MM.1S (cell line): Measurements from ENCODE around the gene PSMB2.

Source experiments
- DNase-seq: peaks from one replicate; pipeline ENCODE4 v3.0.0-alpha.2; 2015
- H2AFZ ChIP-seq: fragments of 300-600 bp; sonication (generic); 2 replicates; pipeline ENCODE4 v1.6.0; 2016; ENCODE audit warnings: antibody characterized with exemption, low read length
- H3F3A ChIP-seq: fragments of 300-600 bp; sonication (generic); 2 replicates; pipeline ENCODE4 v1.6.1; 2016; ENCODE audit warnings: mild to moderate bottlenecking, antibody characterized with exemption, low read length, moderate library complexity, mixed read lengths; ENCODE audit not compliant: insufficient read depth
- H3K27ac ChIP-seq: fragments of 300-600 bp; sonication (generic); 2 replicates; pipeline ENCODE4 v1.5.1; 2016; ENCODE audit warnings: mild to moderate bottlenecking, low read length
- H3K27me3 ChIP-seq: fragments of 300-600 bp; sonication (generic); replicated peaks from 2 replicates; pipeline ENCODE4 v1.6.0; 2016; ENCODE audit warnings: low read length; ENCODE audit not compliant: insufficient read depth
- H3K36me3 ChIP-seq: fragments of 300-600 bp; sonication (generic); replicated peaks from 2 replicates; pipeline ENCODE4 v1.6.1; 2016; ENCODE audit warnings: mild to moderate bottlenecking, low read length, mixed read lengths; ENCODE audit not compliant: insufficient read depth
- H3K4me1 ChIP-seq: fragments of 300-600 bp; sonication (generic); 2 replicates; pipeline ENCODE4 v1.6.1; 2016; ENCODE audit warnings: low read length, mixed read lengths
- H3K4me2 ChIP-seq: fragments of 300-600 bp; sonication (generic); 2 replicates; pipeline ENCODE4 v1.6.0; 2016; ENCODE audit warnings: low read depth, low read length
- H3K4me3 ChIP-seq: fragments of 300-600 bp; sonication (generic); 2 replicates; pipeline ENCODE4 v1.5.1; 2016; ENCODE audit warnings: low read length, mixed read lengths
- H3K79me2 ChIP-seq: fragments of 300-600 bp; sonication (generic); 2 replicates; pipeline ENCODE4 v1.6.1; 2016; ENCODE audit warnings: mixed run types, low read length, mixed read lengths
- H3K9ac ChIP-seq: fragments of 300-600 bp; sonication (generic); 2 replicates; pipeline ENCODE4 v1.6.1; 2016; ENCODE audit warnings: low read length, mixed read lengths
- H3K9me2 ChIP-seq: fragments of 300-600 bp; sonication (generic); replicated peaks from 2 replicates; pipeline ENCODE4 v1.6.1; 2016; ENCODE audit warnings: mild to moderate bottlenecking, low read length, mixed read lengths; ENCODE audit not compliant: insufficient read depth
- H3K9me3 ChIP-seq: fragments of 300-600 bp; sonication (generic); replicated peaks from 2 replicates; pipeline ENCODE4 v1.6.1; 2016; ENCODE audit warnings: mild to moderate bottlenecking, low read length, mixed read lengths; ENCODE audit not compliant: insufficient read depth
- H4K20me1 ChIP-seq: fragments of 300-600 bp; sonication (generic); 2 replicates; pipeline ENCODE4 v1.6.1; 2016; ENCODE audit warnings: mild to moderate bottlenecking, low read length, moderate library complexity, mixed read lengths; ENCODE audit not compliant: insufficient read depth
- EZH2 ChIP-seq: fragments of 300-600 bp; sonication (generic); optimal IDR thresholded peaks from 2 replicates; pipeline ENCODE3; 2017; ENCODE audit warnings: low read depth, mild to moderate bottlenecking, antibody characterized with exemption, low read length, mixed read lengths
- EZH2phosphoT487 ChIP-seq: fragments of 300-600 bp; sonication (generic); IDR thresholded peaks from 2 replicates; pipeline ENCODE4 v1.6.1; 2018; ENCODE audit warnings: antibody characterized with exemption, low read length
- TF ChIP-seq, protein P1 (sequence below): fragments of 300-600 bp; sonication (generic); IDR thresholded peaks from 2 replicates; pipeline ENCODE4 v1.5.1; 2016; ENCODE audit warnings: antibody characterized with exemption, low read length, mixed read lengths

PSMB2 gene

DNA sequence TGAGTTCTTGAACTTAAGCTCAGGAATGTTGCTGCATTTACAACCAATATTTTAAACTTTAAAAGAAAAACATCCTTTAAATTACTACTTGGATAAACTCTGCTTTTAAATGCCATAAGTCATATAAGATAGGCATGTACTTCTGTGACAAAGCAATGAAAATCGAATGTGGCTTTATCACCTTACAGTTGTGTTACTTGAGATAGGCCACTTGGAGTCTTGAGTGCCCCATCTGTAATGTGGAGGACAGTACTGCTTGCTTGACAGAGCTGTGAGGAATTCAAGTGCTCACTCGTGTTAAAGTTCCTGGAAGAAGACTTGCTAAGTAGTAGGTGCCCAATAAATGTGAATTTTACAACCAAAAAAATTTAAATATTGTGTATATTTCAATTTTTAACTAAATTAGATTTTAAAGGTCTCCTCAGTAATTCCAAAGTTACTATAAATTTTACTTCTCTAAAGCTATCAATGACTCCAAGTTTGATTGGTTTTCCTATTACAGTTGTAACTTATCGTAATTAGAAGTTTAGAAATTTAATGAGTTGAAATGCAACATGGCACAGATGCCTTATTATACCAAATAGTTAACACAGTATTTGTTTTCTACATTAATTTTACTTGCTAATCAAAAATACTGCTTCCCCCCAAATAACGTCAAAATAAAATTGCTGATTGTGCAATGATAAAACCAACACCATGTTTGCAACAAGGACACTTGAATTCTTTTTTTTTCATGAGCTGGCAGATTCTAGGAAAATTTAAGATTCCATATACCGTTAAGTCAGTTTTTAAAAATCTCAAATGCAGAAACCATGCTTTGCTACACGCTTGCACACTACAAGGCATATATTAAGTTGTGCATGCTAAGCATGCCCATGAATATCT lies 21.8 kb downstream of the PSMB2 start:
- no peaks in the 10 kb centered on the region for H3K9me2 ChIP-seq
- no peaks in the 10 kb centered on the region for H3K9me3 ChIP-seq
- TF ChIP-seq, protein P1, sequence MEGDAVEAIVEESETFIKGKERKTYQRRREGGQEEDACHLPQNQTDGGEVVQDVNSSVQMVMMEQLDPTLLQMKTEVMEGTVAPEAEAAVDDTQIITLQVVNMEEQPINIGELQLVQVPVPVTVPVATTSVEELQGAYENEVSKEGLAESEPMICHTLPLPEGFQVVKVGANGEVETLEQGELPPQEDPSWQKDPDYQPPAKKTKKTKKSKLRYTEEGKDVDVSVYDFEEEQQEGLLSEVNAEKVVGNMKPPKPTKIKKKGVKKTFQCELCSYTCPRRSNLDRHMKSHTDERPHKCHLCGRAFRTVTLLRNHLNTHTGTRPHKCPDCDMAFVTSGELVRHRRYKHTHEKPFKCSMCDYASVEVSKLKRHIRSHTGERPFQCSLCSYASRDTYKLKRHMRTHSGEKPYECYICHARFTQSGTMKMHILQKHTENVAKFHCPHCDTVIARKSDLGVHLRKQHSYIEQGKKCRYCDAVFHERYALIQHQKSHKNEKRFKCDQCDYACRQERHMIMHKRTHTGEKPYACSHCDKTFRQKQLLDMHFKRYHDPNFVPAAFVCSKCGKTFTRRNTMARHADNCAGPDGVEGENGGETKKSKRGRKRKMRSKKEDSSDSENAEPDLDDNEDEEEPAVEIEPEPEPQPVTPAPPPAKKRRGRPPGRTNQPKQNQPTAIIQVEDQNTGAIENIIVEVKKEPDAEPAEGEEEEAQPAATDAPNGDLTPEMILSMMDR, result no peak
- TF ChIP-seq EZH2phosphoT487 (no peak), EZH2 (no peak)
- no peaks in the 10 kb centered on the region; the same call in 1 of the 2 replicates for H3K36me3 ChIP-seq
- H3K79me2 ChIP-seq, result peaks cover 96% of the 10 kb centered on the region
- H4K20me1 ChIP-seq, result peaks cover 22% of the 10 kb centered on the region; the same call in 1 of the 2 replicates
- no peaks in the 10 kb centered on the region for H3K27me3 ChIP-seq
- H3K4me2 ChIP-seq, result no peak overlapping the region
- H3K9ac ChIP-seq, result no peak overlapping the region
- peaks cover 17% of the 10 kb centered on the region for H3F3A ChIP-seq
- no peak overlapping the region for H3K27ac ChIP-seq
- no peak overlapping the region for H3K4me3 ChIP-seq
- H2AFZ ChIP-seq, result no peak overlapping the region
- no peak for DNase-seq
- H3K4me1 ChIP-seq, result peaks cover 16% of the 10 kb centered on the region

DNA sequence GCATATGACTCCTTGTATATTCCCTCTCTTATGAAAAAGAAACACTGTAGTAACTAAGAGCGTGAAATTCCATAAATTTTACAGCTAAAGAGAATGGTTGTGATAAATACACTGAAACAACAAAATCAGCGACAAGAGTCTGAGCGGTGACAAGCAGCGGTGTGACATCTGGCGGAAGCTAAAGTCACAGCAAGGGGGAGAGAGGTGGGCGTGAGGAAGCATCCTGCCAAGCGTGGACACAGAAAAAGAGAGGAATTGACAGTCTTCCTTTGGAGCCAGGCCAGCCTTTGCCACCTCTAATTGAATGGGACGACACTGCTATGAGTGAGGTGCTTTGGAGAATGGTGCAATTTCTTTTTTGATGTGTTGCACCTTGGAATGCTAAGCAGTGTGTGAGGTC lies 25.9 kb downstream of the PSMB2 start:
- no peak overlapping the region for H3K9ac ChIP-seq
- 0 out of 2 replicates have a peak, but pooled peaks cover 2% of the 10 kb centered on the region for H3K36me3 ChIP-seq
- peaks cover 100% of the 10 kb centered on the region for H3K79me2 ChIP-seq
- H3K27me3 ChIP-seq, result no peaks in the 10 kb centered on the region
- peaks cover 30% of the 10 kb centered on the region; the same call in 1 of the 2 replicates for H4K20me1 ChIP-seq
- H3K9me2 ChIP-seq, result no peaks in the 10 kb centered on the region
- H3K27ac ChIP-seq, result no peak overlapping the region
- no peak for TF ChIP-seq EZH2
- TF ChIP-seq EZH2phosphoT487, result no peak
- TF ChIP-seq, protein P1, result no peak
- no peak overlapping the region for H3K4me3 ChIP-seq
- H3F3A ChIP-seq, result no peaks in the 10 kb centered on the region
- H3K9me3 ChIP-seq, result no peaks in the 10 kb centered on the region
- no peak overlapping the region for H2AFZ ChIP-seq
- no peak overlapping the region for H3K4me2 ChIP-seq
- no peaks in the 10 kb centered on the region for H3K4me1 ChIP-seq
- DNase-seq, result no peak

DNA sequence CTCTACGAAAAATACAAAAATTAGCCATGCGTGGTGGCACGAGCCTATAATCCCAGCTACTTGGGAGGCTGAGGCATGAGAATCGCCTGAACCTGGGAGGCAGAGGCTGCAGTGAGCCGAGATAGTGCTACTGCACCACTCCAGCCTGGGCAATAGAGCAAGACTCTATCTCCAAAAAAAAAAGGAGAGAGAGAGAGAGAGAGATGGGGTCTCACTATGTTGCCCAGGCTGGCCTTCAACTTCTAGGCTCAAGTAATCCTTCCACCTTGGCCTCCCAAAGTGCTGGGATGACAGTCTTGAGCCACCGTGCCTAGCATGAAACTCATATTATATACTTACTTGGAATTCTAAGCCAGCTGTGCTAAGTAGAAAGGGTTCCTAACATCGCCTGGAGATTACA lies 29.7 kb downstream of the PSMB2 start:
- Histone ChIP-seq H4K20me1 (peaks cover 25% of the 10 kb centered on the region), H3F3A (no peaks in the 10 kb centered on the region), H3K4me2 (no peak overlapping the region), H3K4me1 (no peaks in the 10 kb centered on the region), H3K27me3 (no peaks in the 10 kb centered on the region), H2AFZ (no peak overlapping the region), H3K9me3 (no peaks in the 10 kb centered on the region), H3K9ac (no peak overlapping the region), H3K4me3 (no peak overlapping the region), H3K79me2 (peaks cover 100% of the 10 kb centered on the region), H3K9me2 (no peaks in the 10 kb centered on the region), H3K27ac (no peak overlapping the region), H3K36me3 (peaks cover 6% of the 10 kb centered on the region; the same call in 1 of the 2 replicates)
- TF ChIP-seq EZH2 (no peak), EZH2phosphoT487 (no peak)
- TF ChIP-seq, protein P1, result no peak
- no peak for DNase-seq
